ENCODE measurements around the gene PARP16.

Gene PARP16

DNA sequence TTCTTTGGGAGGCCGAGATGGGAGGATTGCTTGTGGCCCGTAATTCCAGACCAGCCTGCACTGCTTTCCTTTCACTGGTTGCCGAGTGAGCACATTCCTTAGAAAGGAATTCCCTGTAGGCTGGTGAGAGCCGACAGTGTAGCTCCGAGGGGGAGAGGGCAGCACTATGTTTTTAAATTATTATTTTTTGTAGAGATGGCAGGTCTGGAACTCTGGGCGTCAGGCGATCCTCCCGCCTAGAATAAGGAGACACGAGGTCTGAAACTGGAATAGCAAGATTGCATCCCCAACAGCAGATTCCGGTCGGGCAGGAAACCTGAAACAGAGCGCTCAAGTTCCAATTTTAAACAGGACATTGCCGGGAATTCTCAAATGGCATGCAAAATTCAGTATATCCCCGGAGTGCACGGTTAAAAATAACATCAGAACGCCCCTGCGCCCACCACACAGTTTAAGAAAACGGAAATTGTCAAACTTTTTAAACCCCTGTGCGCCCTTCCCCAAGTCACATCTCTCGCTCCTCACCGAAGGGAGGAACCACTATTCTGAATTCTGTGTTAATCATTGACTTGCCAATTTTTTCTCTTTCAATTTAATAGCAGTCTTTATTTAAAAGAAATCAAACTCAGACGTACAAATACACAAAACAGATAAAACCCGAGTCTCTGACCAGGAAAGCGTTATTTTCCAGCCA is 17.2 kb upstream of the PARP16 start:
- H3K9me3 ChIP-seq (ENCODE audit: control insufficient read depth, insufficient read depth, low read depth, low read length), result no peaks in the 10 kb centered on the region
- CTCF ChIA-PET, result interaction anchor here (0.7 to 1.4 kb wide), 3 partner anchors 14 to 122 kb away, joined by 3 to 6 read pairs (median 5); no protein-coding TSS in a partner anchor
- POLR2A ChIA-PET, result interaction anchor here (0.5 to 2.9 kb wide), 22 partner anchors 7 to 546 kb away, joined by 3 to 73 read pairs (median 6); partner anchors contain the start of genes CLPX, DENND4A, HACD3 and IGDCC3
- H3K27ac ChIP-seq (ENCODE audit: extremely low read depth, low read depth, low read length), result peak overlapping the region; percentile 83
- peak overlapping the region; percentile 41 for H3K4me3 ChIP-seq (ENCODE audit: low read depth, low read length)
- H3K36me3 ChIP-seq (ENCODE audit: control insufficient read depth in 2 of 2, insufficient read depth in 1 of 2, low read length in 2 of 2), result no peaks in the 10 kb centered on the region
- peaks cover 8% of the 10 kb centered on the region; the same call in 1 of the 2 replicates for H3K4me1 ChIP-seq (ENCODE audit: control insufficient read depth, insufficient read depth, low read length)
- TF ChIP-seq ZNF335 (tag by site-specific recombination; conservative IDR thresholded peaks at IDR 0.05), result peak; percentile 83
- peak; percentile 82; the same call in 1 of the 2 replicates for TF ChIP-seq MZF1 (tag by site-specific recombination; IDR thresholded peaks at IDR 0.05; ENCODE audit: borderline replicate concordance)
- TF ChIP-seq ZNF266 (tag by site-specific recombination; IDR thresholded peaks at IDR 0.05; ENCODE audit: low read depth), result no peak
- TF ChIP-seq, protein P1, sequence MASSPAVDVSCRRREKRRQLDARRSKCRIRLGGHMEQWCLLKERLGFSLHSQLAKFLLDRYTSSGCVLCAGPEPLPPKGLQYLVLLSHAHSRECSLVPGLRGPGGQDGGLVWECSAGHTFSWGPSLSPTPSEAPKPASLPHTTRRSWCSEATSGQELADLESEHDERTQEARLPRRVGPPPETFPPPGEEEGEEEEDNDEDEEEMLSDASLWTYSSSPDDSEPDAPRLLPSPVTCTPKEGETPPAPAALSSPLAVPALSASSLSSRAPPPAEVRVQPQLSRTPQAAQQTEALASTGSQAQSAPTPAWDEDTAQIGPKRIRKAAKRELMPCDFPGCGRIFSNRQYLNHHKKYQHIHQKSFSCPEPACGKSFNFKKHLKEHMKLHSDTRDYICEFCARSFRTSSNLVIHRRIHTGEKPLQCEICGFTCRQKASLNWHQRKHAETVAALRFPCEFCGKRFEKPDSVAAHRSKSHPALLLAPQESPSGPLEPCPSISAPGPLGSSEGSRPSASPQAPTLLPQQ (tag by site-specific recombination; IDR thresholded peaks at IDR 0.05), result no peak
- TF ChIP-seq ZBTB48 (tag by site-specific recombination; IDR thresholded peaks at IDR 0.05), result peak; percentile 83
- TF ChIP-seq ZFP69B (tag by site-specific recombination; IDR thresholded peaks at IDR 0.05), result no peak
- no peak for TF ChIP-seq ZNF214 (tag by site-specific recombination; IDR thresholded peaks at IDR 0.05; ENCODE audit: borderline replicate concordance)
- TF ChIP-seq, protein P2, sequence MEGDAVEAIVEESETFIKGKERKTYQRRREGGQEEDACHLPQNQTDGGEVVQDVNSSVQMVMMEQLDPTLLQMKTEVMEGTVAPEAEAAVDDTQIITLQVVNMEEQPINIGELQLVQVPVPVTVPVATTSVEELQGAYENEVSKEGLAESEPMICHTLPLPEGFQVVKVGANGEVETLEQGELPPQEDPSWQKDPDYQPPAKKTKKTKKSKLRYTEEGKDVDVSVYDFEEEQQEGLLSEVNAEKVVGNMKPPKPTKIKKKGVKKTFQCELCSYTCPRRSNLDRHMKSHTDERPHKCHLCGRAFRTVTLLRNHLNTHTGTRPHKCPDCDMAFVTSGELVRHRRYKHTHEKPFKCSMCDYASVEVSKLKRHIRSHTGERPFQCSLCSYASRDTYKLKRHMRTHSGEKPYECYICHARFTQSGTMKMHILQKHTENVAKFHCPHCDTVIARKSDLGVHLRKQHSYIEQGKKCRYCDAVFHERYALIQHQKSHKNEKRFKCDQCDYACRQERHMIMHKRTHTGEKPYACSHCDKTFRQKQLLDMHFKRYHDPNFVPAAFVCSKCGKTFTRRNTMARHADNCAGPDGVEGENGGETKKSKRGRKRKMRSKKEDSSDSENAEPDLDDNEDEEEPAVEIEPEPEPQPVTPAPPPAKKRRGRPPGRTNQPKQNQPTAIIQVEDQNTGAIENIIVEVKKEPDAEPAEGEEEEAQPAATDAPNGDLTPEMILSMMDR (tag by site-specific recombination; IDR thresholded peaks at IDR 0.05), result no peak
- no peak for TF ChIP-seq ZNF112 (tag by site-specific recombination; IDR thresholded peaks at IDR 0.05)
- no peak for TF ChIP-seq SP3 (tag by site-specific recombination; IDR thresholded peaks at IDR 0.05)
- 0 out of 2 replicates have a peak, but pooled peaks have one; percentile 22 for TF ChIP-seq ZSCAN30 (tag by site-specific recombination; IDR thresholded peaks at IDR 0.05)
- no peak for TF ChIP-seq ZNF521 (tag by site-specific recombination; IDR thresholded peaks at IDR 0.05)
- TF ChIP-seq, protein P3, sequence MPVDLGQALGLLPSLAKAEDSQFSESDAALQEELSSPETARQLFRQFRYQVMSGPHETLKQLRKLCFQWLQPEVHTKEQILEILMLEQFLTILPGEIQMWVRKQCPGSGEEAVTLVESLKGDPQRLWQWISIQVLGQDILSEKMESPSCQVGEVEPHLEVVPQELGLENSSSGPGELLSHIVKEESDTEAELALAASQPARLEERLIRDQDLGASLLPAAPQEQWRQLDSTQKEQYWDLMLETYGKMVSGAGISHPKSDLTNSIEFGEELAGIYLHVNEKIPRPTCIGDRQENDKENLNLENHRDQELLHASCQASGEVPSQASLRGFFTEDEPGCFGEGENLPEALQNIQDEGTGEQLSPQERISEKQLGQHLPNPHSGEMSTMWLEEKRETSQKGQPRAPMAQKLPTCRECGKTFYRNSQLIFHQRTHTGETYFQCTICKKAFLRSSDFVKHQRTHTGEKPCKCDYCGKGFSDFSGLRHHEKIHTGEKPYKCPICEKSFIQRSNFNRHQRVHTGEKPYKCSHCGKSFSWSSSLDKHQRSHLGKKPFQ (tag by site-specific recombination; IDR thresholded peaks at IDR 0.05), result no peak
- no peak for TF ChIP-seq ZNF830 (tag by site-specific recombination; IDR thresholded peaks at IDR 0.05; ENCODE audit: low read depth)
- no peak for TF ChIP-seq ZNF558 (tag by site-specific recombination; IDR thresholded peaks at IDR 0.05)
- peak; percentile 55; the same call in 1 of the 2 replicates for TF ChIP-seq IKZF3 (tag by site-specific recombination; IDR thresholded peaks at IDR 0.05)
- TF ChIP-seq WT1 (tag by site-specific recombination; IDR thresholded peaks at IDR 0.05), result peak; percentile 62
- no peak for TF ChIP-seq ZNF138 (tag by site-specific recombination; IDR thresholded peaks at IDR 0.05; ENCODE audit: borderline replicate concordance)
- peak; percentile 92 for TF ChIP-seq PRDM1 (tag by site-specific recombination; IDR thresholded peaks at IDR 0.05)
- peak; percentile 70; the same call in 1 of the 2 replicates for TF ChIP-seq ZNF561 (tag by site-specific recombination; IDR thresholded peaks at IDR 0.05; ENCODE audit: borderline replicate concordance)
- no peak for TF ChIP-seq ZNF571 (tag by site-specific recombination; IDR thresholded peaks at IDR 0.05)
- no peak for TF ChIP-seq ZFP41 (tag by site-specific recombination; IDR thresholded peaks at IDR 0.05; ENCODE audit: borderline replicate concordance)
- TF ChIP-seq ZNF394 (tag by site-specific recombination; IDR thresholded peaks at IDR 0.05; ENCODE audit: borderline replicate concordance), result no peak
- no peak for TF ChIP-seq ZNF791 (tag by site-specific recombination; IDR thresholded peaks at IDR 0.05)
- TF ChIP-seq, protein P4, sequence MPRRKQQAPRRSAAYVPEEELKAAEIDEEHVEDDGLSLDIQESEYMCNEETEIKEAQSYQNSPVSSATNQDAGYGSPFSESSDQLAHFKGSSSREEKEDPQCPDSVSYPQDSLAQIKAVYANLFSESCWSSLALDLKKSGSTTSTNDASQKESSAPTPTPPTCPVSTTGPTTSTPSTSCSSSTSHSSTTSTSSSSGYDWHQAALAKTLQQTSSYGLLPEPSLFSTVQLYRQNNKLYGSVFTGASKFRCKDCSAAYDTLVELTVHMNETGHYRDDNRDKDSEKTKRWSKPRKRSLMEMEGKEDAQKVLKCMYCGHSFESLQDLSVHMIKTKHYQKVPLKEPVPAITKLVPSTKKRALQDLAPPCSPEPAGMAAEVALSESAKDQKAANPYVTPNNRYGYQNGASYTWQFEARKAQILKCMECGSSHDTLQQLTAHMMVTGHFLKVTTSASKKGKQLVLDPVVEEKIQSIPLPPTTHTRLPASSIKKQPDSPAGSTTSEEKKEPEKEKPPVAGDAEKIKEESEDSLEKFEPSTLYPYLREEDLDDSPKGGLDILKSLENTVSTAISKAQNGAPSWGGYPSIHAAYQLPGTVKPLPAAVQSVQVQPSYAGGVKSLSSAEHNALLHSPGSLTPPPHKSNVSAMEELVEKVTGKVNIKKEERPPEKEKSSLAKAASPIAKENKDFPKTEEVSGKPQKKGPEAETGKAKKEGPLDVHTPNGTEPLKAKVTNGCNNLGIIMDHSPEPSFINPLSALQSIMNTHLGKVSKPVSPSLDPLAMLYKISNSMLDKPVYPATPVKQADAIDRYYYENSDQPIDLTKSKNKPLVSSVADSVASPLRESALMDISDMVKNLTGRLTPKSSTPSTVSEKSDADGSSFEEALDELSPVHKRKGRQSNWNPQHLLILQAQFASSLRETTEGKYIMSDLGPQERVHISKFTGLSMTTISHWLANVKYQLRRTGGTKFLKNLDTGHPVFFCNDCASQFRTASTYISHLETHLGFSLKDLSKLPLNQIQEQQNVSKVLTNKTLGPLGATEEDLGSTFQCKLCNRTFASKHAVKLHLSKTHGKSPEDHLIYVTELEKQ (tag by site-specific recombination; IDR thresholded peaks at IDR 0.05; ENCODE audit: borderline replicate concordance), result no peak
- TF ChIP-seq ZNF350 (tag by site-specific recombination; IDR thresholded peaks at IDR 0.05), result no peak
- TF ChIP-seq ZNF324 (tag by site-specific recombination; IDR thresholded peaks at IDR 0.05), result 0 out of 2 replicates have a peak, but pooled peaks have one; percentile 31
- TF ChIP-seq ZNF660 (tag by site-specific recombination; IDR thresholded peaks at IDR 0.05), result 0 out of 2 replicates have a peak, but pooled peaks have one; percentile 10
- TF ChIP-seq, protein P5, sequence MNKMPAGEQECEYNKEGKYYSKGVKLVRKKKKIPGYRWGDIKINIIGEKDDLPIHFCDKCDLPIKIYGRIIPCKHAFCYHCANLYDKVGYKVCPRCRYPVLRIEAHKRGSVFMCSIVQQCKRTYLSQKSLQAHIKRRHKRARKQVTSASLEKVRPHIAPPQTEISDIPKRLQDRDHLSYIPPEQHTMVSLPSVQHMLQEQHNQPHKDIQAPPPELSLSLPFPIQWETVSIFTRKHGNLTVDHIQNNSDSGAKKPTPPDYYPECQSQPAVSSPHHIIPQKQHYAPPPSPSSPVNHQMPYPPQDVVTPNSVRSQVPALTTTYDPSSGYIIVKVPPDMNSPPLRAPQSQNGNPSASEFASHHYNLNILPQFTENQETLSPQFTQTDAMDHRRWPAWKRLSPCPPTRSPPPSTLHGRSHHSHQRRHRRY (tag by site-specific recombination; IDR thresholded peaks at IDR 0.05), result no peak
